COLO829 (cell line): Measurements from ENCODE around the gene MLANA.
"Not testable (repeated sequence)": the region's sequence is repeated elsewhere in the genome, so short reads cannot be mapped to it uniquely, and the experiment has no call there.

Experiments
- DNase-seq: peaks from one replicate; pipeline ENCODE4 v3.0.0; 2012; ENCODE audit warnings: low spot score

MLANA gene

DNA sequence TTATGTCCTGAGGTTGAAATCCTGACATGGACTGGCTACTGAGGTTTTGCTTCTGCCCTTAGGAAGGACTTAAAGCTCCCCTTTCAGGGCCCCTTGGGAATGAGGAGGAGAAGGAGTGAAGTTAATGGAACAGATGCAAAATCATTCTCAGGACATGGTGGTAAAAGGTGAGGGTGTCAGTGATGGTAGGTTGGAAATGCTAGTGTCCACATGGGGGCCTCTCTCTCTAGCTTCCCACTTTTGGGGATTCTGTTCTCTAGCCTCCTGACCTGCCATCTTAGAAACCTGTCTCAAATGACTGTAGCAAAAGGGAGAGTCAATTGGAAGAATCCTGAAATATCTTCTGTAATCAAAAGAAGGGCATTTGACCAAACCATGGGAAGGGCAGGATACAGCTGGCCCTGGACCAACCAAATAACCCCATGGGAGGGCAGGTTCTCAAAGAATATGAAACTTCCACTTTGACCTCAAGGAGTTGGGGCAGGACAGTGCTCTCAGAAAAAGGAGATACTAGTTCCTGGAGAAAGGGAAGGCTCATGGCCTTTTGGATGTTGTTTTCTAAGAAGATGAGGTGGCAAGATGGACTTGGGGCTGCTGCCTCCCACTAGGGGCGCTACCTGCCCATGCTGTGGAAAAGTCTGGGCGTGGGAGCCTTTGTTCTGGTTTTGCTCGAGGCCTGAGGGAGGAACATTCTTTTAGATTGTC, 21.2 kb upstream of the MLANA start:
- DNase-seq: no peak

GRCh38 chr9:5870020-5870339, 20.7 kb upstream of the MLANA start:
- DNase-seq: no peak

GRCh38 chr9:5870691-5871090, 20.0 kb upstream of the MLANA start:
- peak; percentile 28 for DNase-seq

- no peak for DNase-seq
Observed at GRCh38 chr9:5871785-5872184, 18.9 kb upstream of the MLANA start.

DNA sequence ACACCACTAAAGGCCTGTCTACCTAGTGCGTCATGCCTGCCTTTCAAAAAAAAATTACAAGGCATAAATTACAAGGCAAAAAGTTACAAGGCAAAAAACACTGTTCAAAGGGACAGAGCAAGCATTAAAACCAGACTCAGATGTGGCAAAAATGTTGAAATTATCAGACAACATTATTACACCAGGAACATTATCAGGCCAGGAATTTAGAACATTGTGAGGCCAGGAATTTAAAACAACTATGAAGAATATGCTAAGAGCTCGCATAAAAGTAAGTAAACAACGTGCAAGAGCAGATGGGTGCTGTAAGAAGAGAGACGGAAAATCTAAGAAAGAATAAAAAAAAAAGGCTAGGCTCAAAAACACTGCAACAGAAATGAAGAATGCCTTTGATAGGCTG, 18.2 kb upstream of the MLANA start:
- no peak for DNase-seq

GRCh38 chr9:5873439-5873838, 17.2 kb upstream of the MLANA start:
- DNase-seq: no peak

- DNase-seq: no peak
Observed at GRCh38 chr9:5874048-5874447, 16.6 kb upstream of the MLANA start.

DNA sequence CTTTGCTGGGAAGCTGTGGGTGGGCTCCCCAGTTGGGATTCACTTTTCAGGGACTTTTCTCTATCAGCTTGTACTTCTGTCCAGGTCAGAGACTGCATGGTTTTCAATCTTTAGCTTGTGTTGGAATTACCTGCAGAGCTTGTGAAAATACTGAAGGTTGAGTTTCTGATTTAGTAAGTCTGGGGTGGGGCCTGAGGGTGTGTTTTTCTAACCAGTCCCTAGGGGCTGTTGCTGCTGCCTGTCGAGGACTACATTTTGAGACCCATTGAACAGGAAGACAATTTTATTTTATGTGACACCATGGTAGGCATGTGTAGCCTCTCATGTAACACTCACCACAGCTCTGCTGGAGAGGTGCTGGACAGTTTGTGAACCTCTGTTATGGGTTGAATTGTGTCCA, 14.7 kb upstream of the MLANA start:
- DNase-seq: no peak

GRCh38 chr9:5876711-5877110, 14.0 kb upstream of the MLANA start:
- no peak for DNase-seq

DNA sequence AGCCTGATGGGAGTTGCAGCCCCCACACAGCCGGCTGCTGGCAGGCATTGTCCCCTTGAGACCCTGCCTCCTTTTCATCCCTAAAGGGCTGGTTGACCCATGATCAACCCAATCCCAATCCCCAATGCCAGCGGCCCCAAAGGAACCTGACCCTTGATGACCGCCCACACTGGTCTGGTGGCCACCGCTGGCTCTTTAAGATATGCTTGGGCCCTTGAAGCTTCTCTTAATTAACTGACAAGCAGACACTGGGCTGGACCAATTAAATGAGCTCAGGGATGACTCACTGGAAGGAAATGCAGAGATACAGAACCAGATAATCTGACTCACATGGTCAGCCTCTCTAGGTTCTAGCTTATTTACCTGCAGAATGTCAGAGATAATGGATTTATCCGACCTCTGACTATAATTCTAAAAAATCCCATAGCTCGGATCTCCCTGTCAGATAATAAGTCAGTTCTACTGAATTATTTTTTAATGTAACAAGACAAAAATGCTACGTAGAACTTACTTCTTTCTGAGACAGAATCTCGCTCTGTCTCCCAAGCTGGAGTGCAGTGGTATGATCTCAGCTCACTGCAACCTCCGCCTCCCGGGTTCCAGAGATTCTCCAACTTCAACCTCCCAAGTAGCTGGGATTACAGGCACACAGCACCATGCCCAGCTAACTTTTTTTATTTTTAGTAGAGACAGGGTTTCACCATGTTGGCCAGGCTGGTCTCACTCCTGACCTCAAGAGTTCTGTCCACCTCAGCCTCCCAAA, 11.1 kb upstream of the MLANA start:
- DNase-seq: peak; percentile 78

GRCh38 chr9:5882244-5883012, 8.3 kb upstream of the MLANA start:
- DNase-seq: not testable (repeated sequence)

DNA sequence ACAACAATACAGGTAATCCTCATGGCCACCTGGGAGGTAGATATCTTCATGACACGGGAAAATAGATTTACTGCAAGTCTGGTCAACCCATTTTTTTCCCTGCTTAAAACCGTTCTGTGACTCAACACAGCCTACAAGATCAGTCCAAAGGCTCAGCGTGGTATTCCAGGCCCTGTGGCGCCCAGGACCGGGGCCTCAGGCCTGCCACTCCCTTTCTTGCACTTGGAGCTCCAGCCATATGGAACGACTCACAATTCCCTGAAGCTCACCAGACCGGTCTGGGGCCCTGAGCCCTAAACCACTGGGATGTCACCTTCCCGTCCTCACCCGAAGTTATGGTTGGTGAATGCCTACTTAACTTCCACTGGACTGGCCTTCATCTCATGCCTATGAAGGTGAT, 6.5 kb upstream of the MLANA start:
- DNase-seq: no peak

DNA sequence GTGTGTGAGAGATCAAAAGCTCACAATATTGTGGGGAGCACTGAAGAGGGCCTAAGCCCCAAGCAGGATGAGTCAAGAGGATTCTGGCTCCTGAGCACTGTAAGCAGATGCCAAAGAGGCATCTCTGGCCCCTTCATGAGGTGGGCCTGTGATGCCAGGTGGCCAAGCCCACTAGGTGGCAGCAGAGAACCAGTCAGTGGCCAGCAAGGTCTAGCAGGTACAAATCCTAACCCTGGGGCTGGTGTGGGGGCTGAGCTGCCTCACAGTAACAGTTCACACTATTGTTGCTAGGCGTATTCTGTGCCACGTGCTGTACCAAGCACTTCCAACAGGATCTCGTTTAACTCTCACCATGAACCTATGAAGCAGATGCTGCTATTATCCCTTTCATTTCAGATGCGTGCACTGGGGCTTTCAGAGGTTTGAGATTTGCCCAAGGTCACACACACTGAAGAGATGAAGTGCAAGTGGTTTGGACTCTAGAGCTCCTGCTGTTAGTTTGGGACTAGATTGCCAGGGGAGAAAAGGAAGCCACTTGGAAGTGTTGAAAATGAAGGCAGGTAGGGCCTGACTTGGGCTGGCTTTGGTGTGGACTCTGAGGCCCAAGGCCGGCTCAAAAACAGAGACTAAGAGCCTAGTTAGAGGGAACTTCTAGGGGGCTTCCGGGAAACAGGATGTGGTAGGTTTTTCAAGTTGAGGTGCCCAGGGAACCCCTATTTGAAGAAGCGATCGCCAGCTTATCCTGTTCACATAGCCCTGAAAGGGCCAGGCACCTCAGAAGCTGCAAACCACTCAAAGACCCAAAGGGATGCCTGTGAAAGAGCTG, 4.4 kb upstream of the MLANA start:
- peak; percentile 69 for DNase-seq

DNA sequence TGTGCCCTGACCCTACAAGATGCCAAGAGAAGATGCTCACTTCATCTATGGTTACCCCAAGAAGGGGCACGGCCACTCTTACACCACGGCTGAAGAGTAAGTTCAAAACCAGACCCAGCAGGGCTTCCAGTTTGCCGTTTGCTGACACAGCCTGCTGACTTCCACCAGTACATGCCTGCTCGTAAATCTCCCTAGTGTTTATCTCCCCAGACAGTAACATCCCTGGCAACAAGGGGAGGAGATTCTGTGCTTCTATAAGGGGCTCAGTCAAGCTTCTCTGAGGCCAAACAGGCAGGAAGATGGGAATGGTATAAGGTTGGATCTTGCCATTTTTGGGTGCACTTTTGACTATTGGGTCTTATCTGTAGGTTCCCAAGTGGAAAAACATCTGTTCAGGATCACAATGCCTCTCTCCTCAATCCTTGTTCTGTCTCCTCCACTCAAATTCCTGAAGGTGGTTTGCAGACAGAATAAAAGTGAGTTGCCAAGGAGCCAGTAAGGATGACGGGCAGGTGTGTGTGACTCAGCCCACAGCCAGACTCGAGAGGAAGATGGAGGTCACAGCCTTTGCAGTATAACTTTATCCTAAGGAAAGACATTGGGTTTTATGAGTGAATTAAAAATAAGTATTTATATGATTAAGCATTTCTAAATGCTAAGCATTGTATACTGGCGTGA, 1.9 kb downstream of the MLANA start:
- peak; percentile 33 for DNase-seq

GRCh38 chr9:5893134-5893505, 2.4 kb downstream of the MLANA start:
- peak; percentile 28 for DNase-seq

DNA sequence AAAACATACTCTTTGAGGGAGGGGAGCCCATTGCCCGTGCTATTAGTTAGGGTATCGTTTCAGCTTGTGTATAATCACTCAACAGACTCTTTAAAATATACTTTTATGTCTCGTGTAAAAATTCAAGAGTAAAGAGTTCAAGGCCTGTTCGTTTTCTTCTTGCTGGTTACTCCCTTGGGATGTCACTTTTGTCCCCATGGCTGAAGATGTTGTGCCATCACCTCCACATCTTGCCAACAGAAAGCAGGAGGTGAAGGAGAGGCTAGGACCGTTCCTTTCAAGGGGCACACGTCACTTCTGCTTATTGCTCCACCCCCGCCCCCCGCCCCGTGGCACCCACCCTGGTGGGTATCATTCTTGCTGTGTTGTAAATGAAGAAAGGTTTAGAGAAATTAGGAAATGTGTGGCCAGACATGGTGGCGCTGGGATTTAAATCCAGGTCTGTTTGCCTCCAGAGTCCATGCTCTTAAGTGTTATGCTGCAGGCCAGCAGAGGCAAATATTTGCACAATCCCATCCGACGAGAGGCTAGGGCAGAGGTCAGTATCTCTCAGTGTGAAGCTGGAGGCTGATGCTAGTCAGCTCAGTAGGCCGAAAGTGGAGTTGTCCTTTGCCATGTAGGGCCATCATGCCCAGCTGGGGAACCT, 3.0 kb downstream of the MLANA start:
- DNase-seq: no peak

DNA sequence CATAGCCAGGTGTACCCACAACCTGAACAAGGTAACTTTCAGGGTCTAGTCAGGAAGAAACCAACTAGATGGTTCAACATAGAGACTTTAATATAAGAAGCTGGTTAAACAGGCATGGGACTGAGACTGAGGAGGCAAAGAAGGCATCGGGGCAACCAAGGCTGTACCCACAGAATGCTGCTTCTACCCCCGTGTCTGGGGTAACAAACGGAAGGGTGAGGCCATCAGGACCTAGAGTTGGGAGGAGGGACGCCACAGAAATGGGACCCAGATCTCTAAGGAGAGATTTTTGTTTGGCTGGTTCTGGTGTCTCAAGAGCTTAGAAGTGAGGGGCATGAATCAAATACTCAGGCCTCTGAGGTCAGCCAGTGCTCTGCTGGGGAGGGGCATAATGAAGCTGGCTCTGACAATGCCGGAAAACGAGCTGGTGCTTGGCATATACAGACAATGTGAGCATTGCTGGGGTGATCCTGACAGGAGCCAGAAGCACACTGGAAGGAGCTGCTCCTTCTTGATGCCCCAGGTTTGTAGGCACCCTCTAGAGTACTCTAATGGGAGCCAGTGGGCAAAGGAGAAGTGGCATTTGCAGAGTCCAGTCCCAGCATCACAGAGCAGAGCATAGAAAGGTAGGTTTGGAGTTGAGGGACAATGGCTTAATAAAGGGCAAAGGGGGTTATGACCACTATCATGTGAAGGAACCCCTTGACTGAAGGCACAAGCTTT, 3.7 kb downstream of the MLANA start:
- DNase-seq: no peak

DNA sequence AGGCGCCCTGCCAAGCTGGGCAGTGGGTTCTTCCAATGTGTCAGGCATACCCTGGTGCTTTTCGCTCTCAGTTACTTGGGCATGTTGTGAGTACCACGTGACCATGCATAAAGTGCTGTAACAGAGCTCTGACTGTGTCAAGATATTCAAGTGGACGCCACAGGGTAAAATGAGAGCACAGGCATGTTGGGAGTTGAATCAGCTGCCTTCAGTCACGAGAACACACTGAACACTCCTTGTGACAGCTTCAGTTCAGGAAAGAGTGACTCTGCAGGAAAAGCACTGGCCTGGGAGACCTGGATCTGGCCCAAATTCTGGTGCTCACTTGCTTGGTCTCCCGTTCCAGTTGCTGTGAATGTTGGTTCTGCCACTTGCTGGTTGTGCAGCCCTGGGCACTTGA, 5.1 kb downstream of the MLANA start:
- peak; percentile 80 for DNase-seq

GRCh38 chr9:5896863-5897262, 6.2 kb downstream of the MLANA start:
- no peak for DNase-seq

- DNase-seq: no peak
Observed at GRCh38 chr9:5897851-5898250, 7.2 kb downstream of the MLANA start.

GRCh38 chr9:5899292-5899691, 8.6 kb downstream of the MLANA start:
- no peak for DNase-seq
